IMR-90 (cell line): ENCODE data around the gene FAU. TPM values are rescaled to one million over a fixed set of nuclear protein-coding genes. Genes with fewer than 3 reads are reported as not detected.

ENCODE experiments used
- ATAC-seq: fragments of 200-7000 bp; cut with Tn5 transposase; 2 replicates; pipeline ENCODE4 v1.9.1; 2020; ENCODE audit warnings: low read depth, mild to moderate bottlenecking, moderate library complexity
- BruUV-seq: library from RNA; stranded (reverse); fragments of 400-500 nt; replicated peaks from 2 replicates; lab custom pipeline; 2021; lab: Mats Ljungman, UMichigan
- CTCF ChIA-PET: fragments of 300-600 bp; formaldehyde crosslinking; extraction: SDS; loops from one replicate; lab custom pipeline; 2021; ENCODE audit warnings: antibody characterized with exemption; lab: Yijun Ruan, JAX
- POLR2A ChIA-PET: fragments of 300-600 bp; sonication (Branson Sonifier 250); formaldehyde crosslinking; loops from one replicate; lab custom pipeline; 2022; ENCODE audit warnings: antibody characterized with exemption; ENCODE audit not compliant: unreplicated experiment; lab: Charles Lee
- DNase-seq: peaks from one replicate; pipeline ENCODE4 v3.0.0; 2013
- H2AFZ ChIP-seq: replicated peaks from 2 replicates; pipeline ENCODE3; 2013; ENCODE audit warnings: low read length, mild to moderate bottlenecking; ENCODE audit not compliant: poor library complexity
- H2AK5ac ChIP-seq: 2 replicates; pipeline ENCODE4 v1.6.1; 2013; ENCODE audit warnings: low read depth, low read length, inconsistent platforms
- H2AK9ac ChIP-seq: replicated peaks from 2 replicates; pipeline ENCODE3; 2013; ENCODE audit warnings: mild to moderate bottlenecking, low read depth, low read length, moderate library complexity; ENCODE audit not compliant: poor library complexity
- H2BK120ac ChIP-seq: 2 replicates; pipeline ENCODE4 v1.6.1; 2013; ENCODE audit warnings: low read depth, low read length, inconsistent platforms
- H2BK15ac ChIP-seq: 3 replicates; pipeline ENCODE4 v1.6.1; 2013; ENCODE audit warnings: low read depth, low read length, inconsistent platforms
- H2BK20ac ChIP-seq: 2 replicates; pipeline ENCODE4 v1.6.1; 2013; ENCODE audit warnings: low read depth, mild to moderate bottlenecking, inconsistent platforms, low read length, moderate library complexity
- H2BK5ac ChIP-seq: 2 replicates; pipeline ENCODE4 v1.6.1; 2013; ENCODE audit warnings: mild to moderate bottlenecking, low read depth, low read length, inconsistent platforms; ENCODE audit not compliant: poor library complexity, severe bottlenecking
- H3K14ac ChIP-seq: replicated peaks from 2 replicates; pipeline ENCODE4 v1.6.1; 2013; ENCODE audit warnings: low read depth, low read length, inconsistent platforms
- H3K18ac ChIP-seq: 2 replicates; pipeline ENCODE4 v1.6.1; 2013; ENCODE audit warnings: low read depth, low read length, control low read depth
- H3K23ac ChIP-seq: 2 replicates; pipeline ENCODE4 v1.6.1; 2013; ENCODE audit warnings: low read depth, low read length, inconsistent platforms
- H3K27ac ChIP-seq: 2 replicates; pipeline ENCODE4 v1.5.1; 2013; ENCODE audit warnings: mild to moderate bottlenecking, control low read depth, low read length; ENCODE audit not compliant: insufficient read depth
- H3K27me3 ChIP-seq: 2 replicates; pipeline ENCODE4 v1.6.1; 2013; ENCODE audit warnings: low read length; ENCODE audit not compliant: control insufficient read depth, insufficient read depth
- H3K36me3 ChIP-seq: 2 replicates; pipeline ENCODE4 v1.6.1; 2013; ENCODE audit warnings: low read length, mixed read lengths; ENCODE audit not compliant: control insufficient read depth, insufficient read depth
- H3K4ac ChIP-seq: 2 replicates; pipeline ENCODE4 v1.6.1; 2013; ENCODE audit warnings: low read depth, low read length, inconsistent platforms
- H3K4me1 ChIP-seq: 2 replicates; pipeline ENCODE4 v1.6.1; 2013; ENCODE audit warnings: low read length, mixed read lengths; ENCODE audit not compliant: control insufficient read depth, insufficient read depth
- H3K4me2 ChIP-seq: 2 replicates; pipeline ENCODE4 v1.6.1; 2013; ENCODE audit warnings: low read depth, mild to moderate bottlenecking, control low read depth, low read length, moderate library complexity
- H3K4me3 ChIP-seq: 2 replicates; pipeline ENCODE4 v1.5.1; 2013; ENCODE audit warnings: low read depth, mild to moderate bottlenecking, control low read depth, low read length, moderate library complexity; ENCODE audit not compliant: insufficient read depth
- H3K56ac ChIP-seq: 2 replicates; pipeline ENCODE4 v1.6.1; 2013; ENCODE audit warnings: low read length, inconsistent platforms; ENCODE audit not compliant: insufficient read depth; ENCODE audit errors: extremely low read depth
- H3K79me1 ChIP-seq, 2 experiments: 2 replicates each; pipeline ENCODE4 v1.6.1; 2013; ENCODE audit warnings: low read length in 2 of 2, inconsistent platforms in 1 of 2, low read depth in 1 of 2
- H3K9ac ChIP-seq: 2 replicates; pipeline ENCODE4 v1.6.1; 2013; ENCODE audit warnings: low read depth, low read length, control low read depth
- H3K9me1 ChIP-seq: 2 replicates; pipeline ENCODE4 v1.6.1; 2013; ENCODE audit warnings: low read length, inconsistent platforms; ENCODE audit not compliant: insufficient read depth
- H3K9me3 ChIP-seq: 2 replicates; pipeline ENCODE4 v1.6.1; 2013; ENCODE audit warnings: low read length; ENCODE audit not compliant: control insufficient read depth, insufficient read depth
- H4K20me1 ChIP-seq: 2 replicates; pipeline ENCODE4 v1.6.1; 2013; ENCODE audit warnings: low read length, inconsistent platforms; ENCODE audit not compliant: insufficient read depth
- H4K5ac ChIP-seq: 2 replicates; pipeline ENCODE4 v1.6.1; 2013; ENCODE audit warnings: mild to moderate bottlenecking, low read depth, low read length, control low read depth
- H4K8ac ChIP-seq, 2 experiments: 2 replicates each; pipeline ENCODE4 v1.6.1; 2013; ENCODE audit warnings: low read depth in 2 of 2, low read length in 2 of 2, control low read depth in 1 of 2, inconsistent platforms in 1 of 2
- H4K91ac ChIP-seq: 2 replicates; pipeline ENCODE4 v1.6.1; 2013; ENCODE audit warnings: low read depth, low read length, inconsistent platforms; ENCODE audit not compliant: insufficient read depth
- BHLHE40 ChIP-seq: fragments of 150-350 bp; IDR thresholded peaks from 2 replicates; pipeline ENCODE4 v1.6.1; 2016; ENCODE audit warnings: mild to moderate bottlenecking, low read depth, low read length
- CEBPB ChIP-seq: IDR thresholded peaks from 2 replicates; pipeline ENCODE4 v1.6.1; 2012; ENCODE audit warnings: low read depth, low read length, improper control_type of control experiment
- FOS ChIP-seq: fragments of 150-350 bp; IDR thresholded peaks from 2 replicates; pipeline ENCODE4 v1.6.1; 2016; ENCODE audit warnings: low read depth, low read length
- MAZ ChIP-seq: IDR thresholded peaks from 2 replicates; pipeline ENCODE4 v1.6.1; 2012; ENCODE audit warnings: low read depth, mild to moderate bottlenecking, low read length, improper control_type of control experiment, moderate library complexity, borderline replicate concordance
- NFE2L2 ChIP-seq: fragments of 150-350 bp; IDR thresholded peaks from 2 replicates; pipeline ENCODE4 v1.6.1; 2016; ENCODE audit warnings: low read depth, mild to moderate bottlenecking, low read length
- POLR2A ChIP-seq: IDR thresholded peaks from 2 replicates; pipeline ENCODE4 v1.6.1; 2012; ENCODE audit warnings: mild to moderate bottlenecking, low read depth, low read length
- RAD21 ChIP-seq: IDR thresholded peaks from 2 replicates; pipeline ENCODE4 v1.6.1; 2012; ENCODE audit warnings: low read length, improper control_type of control experiment
- RCOR1 ChIP-seq: IDR thresholded peaks from 2 replicates; pipeline ENCODE4 v1.6.1; 2012; ENCODE audit warnings: mild to moderate bottlenecking, low read length, improper control_type of control experiment; ENCODE audit not compliant: insufficient replicate concordance
- RFX5 ChIP-seq: IDR thresholded peaks from 2 replicates; pipeline ENCODE4 v1.8.0; 2012; ENCODE audit warnings: low read depth, mild to moderate bottlenecking, low read length, moderate library complexity
- SMC3 ChIP-seq: fragments of 150-350 bp; IDR thresholded peaks from 2 replicates; pipeline ENCODE4 v1.6.1; 2016; ENCODE audit warnings: low read depth, mild to moderate bottlenecking, antibody characterized with exemption, low read length, moderate library complexity
- WGBS, 2 experiments: methylation state at CpG; one replicate each; pipeline versions ENCODE4 v1.1.5 to v1.1.7; 2013; ENCODE audit warnings: missing lambda C conversion rate in 2 of 2; ENCODE audit not compliant: insufficient read length in 1 of 2; ENCODE audit errors: extremely low coverage in 2 of 2; 5-methylcytosine and 5-hydroxymethylcytosine counted together
- dilution Hi-C: fragments of 300-500 bp; cut with HindIII; formaldehyde crosslinking; loops from one replicate; pipeline ENCODE4 v1.14.3; 2018; ENCODE audit warnings: low sequenced_read_pairs; ENCODE audit not compliant: unreplicated experiment
- in situ Hi-C: fragments of 300-500 bp; cut with MboI; formaldehyde crosslinking; loops from 3 replicates; pipeline ENCODE4 v1.14.3; 2019; ENCODE audit warnings: low sequenced_read_pairs, inconsistent platforms, mixed read lengths
- intact Hi-C: fragments of 100-400 bp; cut with micrococcal nuclease; formaldehyde crosslinking; loops from 2 replicates; pipeline ENCODE4 v1.10.0; 2022
- polyA plus RNA-seq, 3 experiments: library from polyadenylated mRNA; depleted of rRNA; stranded (reverse); fragments of >200 nt; gene quantifications; 2 replicates each; pipeline ENCODE4 v1.2.3, GENCODE V29; 2012; ENCODE audit warnings: low replicate concordance in 1 of 3
- total RNA-seq: library from RNA; depleted of rRNA; stranded (reverse); fragments of >200 nt; gene quantifications from 2 replicates; pipeline ENCODE4 v1.2.3, GENCODE V29; 2012
- TF ChIP-seq, protein P1 (sequence below): fragments of 150-350 bp; IDR thresholded peaks from 2 replicates; pipeline ENCODE4 v1.6.1; 2016; ENCODE audit warnings: low read depth, mild to moderate bottlenecking, low read length, moderate library complexity, borderline replicate concordance
- TF ChIP-seq, protein P2 (sequence below): fragments of 150-350 bp; IDR thresholded peaks from 2 replicates; pipeline ENCODE4 v1.6.1; 2017; ENCODE audit warnings: mild to moderate bottlenecking, antibody characterized with exemption, low read length, low read depth
- TF ChIP-seq, protein P3 (sequence below): conservative IDR thresholded peaks from 2 replicates; pipeline ENCODE4 v1.5.1; 2012; ENCODE audit warnings: mild to moderate bottlenecking, low read depth, low read length, improper control_type of control experiment

FAU gene
- total and polyA plus RNA-seq, 2 of the 4 experiments (the other 2 are of a cell fraction), result 189 to 652 TPM

DNA sequence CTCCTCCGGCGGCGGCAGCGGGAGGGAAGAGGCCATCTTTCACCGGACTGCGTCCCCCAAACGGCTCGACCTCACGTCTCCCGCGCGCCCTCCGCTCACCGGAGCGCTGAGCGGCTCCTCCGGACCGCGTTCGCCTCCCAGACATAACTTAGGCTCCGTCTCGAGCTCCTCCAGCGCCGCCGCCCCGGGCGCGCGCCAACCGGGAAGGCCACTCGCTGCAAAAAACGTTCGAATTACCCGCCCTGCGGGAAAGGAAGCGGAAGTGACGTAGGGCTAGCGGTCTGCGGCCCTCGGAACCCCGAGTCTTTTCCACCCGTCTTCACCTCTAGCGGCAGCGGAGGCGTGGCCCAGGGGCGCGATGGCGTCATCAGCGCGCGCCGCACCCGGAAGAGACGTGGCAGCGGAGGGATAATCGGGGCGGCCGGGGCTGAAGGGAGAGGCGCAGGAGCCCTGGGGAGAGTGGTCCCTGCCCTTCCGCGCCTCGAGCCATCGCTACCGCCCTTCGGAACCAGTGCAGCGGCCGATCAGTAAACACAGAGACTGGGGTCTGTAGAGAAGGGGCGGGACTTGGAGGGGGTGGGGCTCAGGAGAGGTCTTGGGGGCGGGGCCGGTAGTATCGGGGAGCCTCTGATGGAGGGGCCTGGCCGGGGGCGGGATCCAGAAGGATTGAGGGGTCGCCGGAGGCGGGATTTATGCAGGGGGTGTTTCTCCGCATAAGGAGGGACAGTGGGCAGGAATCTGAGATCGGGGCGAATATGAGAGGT, 37.9 kb downstream of the FAU start, which contains the start of the genes CDCA5 and ZFPL1:
CDCA5 (minus strand) TSS at position 207 of the 764 bp plus-strand sequence; CDS start at position 145, 62 bp downstream.
ZFPL1 (plus strand) TSS at position 389 of the 764 bp plus-strand sequence. CDS start 477 bp downstream, outside the sequence.
- H2AK9ac ChIP-seq, result peak within 1 kb of the TSS; percentile 94
- H3K4me2 ChIP-seq, result peak within 1 kb of the TSS; percentile 95
- 0% methylated on average over 39 of the region's 79 CpGs; no CpG with 5 or more reads in 1 of the 2 experiments for WGBS, 2 experiments
- peak within 1 kb of the TSS; percentile 98 for H2BK5ac ChIP-seq
- H4K5ac ChIP-seq, result peak within 1 kb of the TSS; percentile 99
- in situ Hi-C loops, result no loop called here
- H3K27me3 ChIP-seq, result no peaks in the 10 kb centered on the region
- BruUV-seq, result no TSS peak
- H2AFZ ChIP-seq, result peak within 1 kb of the TSS; percentile 95
- peak within 1 kb of the TSS; percentile 65; the same call in 1 of the 3 replicates for H2BK15ac ChIP-seq
- peak within 1 kb of the TSS; percentile 93 for H2AK5ac ChIP-seq
- H3K9me3 ChIP-seq, result no peaks in the 10 kb centered on the region
- peak within 1 kb of the TSS; percentile 100 for H3K27ac ChIP-seq
- intact Hi-C loops, result loop anchor here (1.0 to 2.0 kb wide), 2 partner anchors 12 to 43 kb away; partner anchors contain the start of genes SAC3D1 and VPS51
- DNase-seq, result peak; percentile 94
- H2BK20ac ChIP-seq, result no peak within 1 kb of the TSS
- H3K4ac ChIP-seq, result peak within 1 kb of the TSS; percentile 99
- no peaks in the 10 kb centered on the region; the same call in 1 of the 2 replicates for H4K20me1 ChIP-seq
- CTCF ChIA-PET, result no interaction called here
- H4K91ac ChIP-seq, result peak within 1 kb of the TSS; percentile 98
- no peaks in the 10 kb centered on the region; the same call in 1 of the 2 replicates for H3K9me1 ChIP-seq
- peak within 1 kb of the TSS; percentile 91 for H2BK120ac ChIP-seq
- dilution Hi-C loops, result no loop called here
- peak within 1 kb of the TSS; percentile 90 for H3K56ac ChIP-seq
- H3K9ac ChIP-seq, result peak within 1 kb of the TSS; percentile 99
- H3K14ac ChIP-seq, result peak within 1 kb of the TSS; percentile 99
- H3K79me1 ChIP-seq, result peaks cover 41 to 60% of the 10 kb centered on the region in 2 experiments
- POLR2A ChIA-PET, result no interaction called here
- peaks cover 29% of the 10 kb centered on the region for H3K36me3 ChIP-seq
- peak within 1 kb of the TSS; percentile 89 for H3K4me3 ChIP-seq
- peak within 1 kb of the TSS; percentile 93 to 99 for H4K8ac ChIP-seq
- H3K4me1 ChIP-seq, result peaks cover 4% of the 10 kb centered on the region; the same call in 1 of the 2 replicates
- H3K23ac ChIP-seq, result peak within 1 kb of the TSS; percentile 93; the same call in 1 of the 2 replicates
- ATAC-seq, result peak; percentile 93
- peak within 1 kb of the TSS; percentile 97 for H3K18ac ChIP-seq
- no peak for TF ChIP-seq RFX5
- no peak; the same call in 1 of the 2 replicates for TF ChIP-seq RAD21
- TF ChIP-seq BHLHE40, result no peak
- no peak for TF ChIP-seq RCOR1
- TF ChIP-seq SMC3, result no peak
- TF ChIP-seq, protein P1, sequence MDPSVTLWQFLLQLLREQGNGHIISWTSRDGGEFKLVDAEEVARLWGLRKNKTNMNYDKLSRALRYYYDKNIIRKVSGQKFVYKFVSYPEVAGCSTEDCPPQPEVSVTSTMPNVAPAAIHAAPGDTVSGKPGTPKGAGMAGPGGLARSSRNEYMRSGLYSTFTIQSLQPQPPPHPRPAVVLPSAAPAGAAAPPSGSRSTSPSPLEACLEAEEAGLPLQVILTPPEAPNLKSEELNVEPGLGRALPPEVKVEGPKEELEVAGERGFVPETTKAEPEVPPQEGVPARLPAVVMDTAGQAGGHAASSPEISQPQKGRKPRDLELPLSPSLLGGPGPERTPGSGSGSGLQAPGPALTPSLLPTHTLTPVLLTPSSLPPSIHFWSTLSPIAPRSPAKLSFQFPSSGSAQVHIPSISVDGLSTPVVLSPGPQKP, result 0 out of 2 replicates have a peak, but pooled peaks have one; percentile 9
- TF ChIP-seq, protein P2, sequence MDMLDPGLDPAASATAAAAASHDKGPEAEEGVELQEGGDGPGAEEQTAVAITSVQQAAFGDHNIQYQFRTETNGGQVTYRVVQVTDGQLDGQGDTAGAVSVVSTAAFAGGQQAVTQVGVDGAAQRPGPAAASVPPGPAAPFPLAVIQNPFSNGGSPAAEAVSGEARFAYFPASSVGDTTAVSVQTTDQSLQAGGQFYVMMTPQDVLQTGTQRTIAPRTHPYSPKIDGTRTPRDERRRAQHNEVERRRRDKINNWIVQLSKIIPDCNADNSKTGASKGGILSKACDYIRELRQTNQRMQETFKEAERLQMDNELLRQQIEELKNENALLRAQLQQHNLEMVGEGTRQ, result peak; percentile 38; the same call in 1 of the 2 replicates
- TF ChIP-seq MAZ, result peak; percentile 69; the same call in 1 of the 2 replicates
- TF ChIP-seq POLR2A, result peak; percentile 97
- TF ChIP-seq FOS, result no peak
- TF ChIP-seq CEBPB, result peak; percentile 36; the same call in 1 of the 2 replicates
- no peak for TF ChIP-seq NFE2L2
- TF ChIP-seq, protein P3, sequence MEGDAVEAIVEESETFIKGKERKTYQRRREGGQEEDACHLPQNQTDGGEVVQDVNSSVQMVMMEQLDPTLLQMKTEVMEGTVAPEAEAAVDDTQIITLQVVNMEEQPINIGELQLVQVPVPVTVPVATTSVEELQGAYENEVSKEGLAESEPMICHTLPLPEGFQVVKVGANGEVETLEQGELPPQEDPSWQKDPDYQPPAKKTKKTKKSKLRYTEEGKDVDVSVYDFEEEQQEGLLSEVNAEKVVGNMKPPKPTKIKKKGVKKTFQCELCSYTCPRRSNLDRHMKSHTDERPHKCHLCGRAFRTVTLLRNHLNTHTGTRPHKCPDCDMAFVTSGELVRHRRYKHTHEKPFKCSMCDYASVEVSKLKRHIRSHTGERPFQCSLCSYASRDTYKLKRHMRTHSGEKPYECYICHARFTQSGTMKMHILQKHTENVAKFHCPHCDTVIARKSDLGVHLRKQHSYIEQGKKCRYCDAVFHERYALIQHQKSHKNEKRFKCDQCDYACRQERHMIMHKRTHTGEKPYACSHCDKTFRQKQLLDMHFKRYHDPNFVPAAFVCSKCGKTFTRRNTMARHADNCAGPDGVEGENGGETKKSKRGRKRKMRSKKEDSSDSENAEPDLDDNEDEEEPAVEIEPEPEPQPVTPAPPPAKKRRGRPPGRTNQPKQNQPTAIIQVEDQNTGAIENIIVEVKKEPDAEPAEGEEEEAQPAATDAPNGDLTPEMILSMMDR, result 0 out of 2 replicates have a peak, but pooled peaks have one; percentile 1
